ENCODE results near the gene C12orf57. TPM values are rescaled to one million over a fixed set of nuclear protein-coding genes. Genes with fewer than 3 reads are reported as not detected.

C12orf57 gene
- total and polyA plus RNA-seq, 2 of the 8 experiments (the other 6 are each of a cell fraction or from before 2014, with no cell fraction given) = 174 to 993 TPM

DNA sequence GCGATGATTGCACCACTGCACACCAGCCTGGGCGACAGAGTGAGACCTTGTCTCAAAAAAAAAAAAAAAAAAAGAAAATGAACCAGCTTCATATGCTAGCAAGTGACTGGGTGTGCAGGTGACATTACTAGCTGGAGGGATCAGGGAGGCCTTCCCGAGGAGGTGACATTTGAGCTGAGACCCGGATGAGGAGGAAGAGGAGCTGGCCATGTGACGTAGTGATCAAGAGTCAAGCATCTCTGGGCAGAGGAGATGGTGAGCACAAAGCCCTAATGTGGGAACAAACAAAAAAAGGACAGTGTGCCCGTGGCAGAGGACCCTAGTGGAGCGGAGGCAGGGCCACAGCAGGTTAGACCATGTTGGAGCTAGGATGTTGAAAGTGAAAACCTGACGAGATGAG, 3.8 kb downstream of the C12orf57 start (continued):
- TF ChIP-seq, protein P1, sequence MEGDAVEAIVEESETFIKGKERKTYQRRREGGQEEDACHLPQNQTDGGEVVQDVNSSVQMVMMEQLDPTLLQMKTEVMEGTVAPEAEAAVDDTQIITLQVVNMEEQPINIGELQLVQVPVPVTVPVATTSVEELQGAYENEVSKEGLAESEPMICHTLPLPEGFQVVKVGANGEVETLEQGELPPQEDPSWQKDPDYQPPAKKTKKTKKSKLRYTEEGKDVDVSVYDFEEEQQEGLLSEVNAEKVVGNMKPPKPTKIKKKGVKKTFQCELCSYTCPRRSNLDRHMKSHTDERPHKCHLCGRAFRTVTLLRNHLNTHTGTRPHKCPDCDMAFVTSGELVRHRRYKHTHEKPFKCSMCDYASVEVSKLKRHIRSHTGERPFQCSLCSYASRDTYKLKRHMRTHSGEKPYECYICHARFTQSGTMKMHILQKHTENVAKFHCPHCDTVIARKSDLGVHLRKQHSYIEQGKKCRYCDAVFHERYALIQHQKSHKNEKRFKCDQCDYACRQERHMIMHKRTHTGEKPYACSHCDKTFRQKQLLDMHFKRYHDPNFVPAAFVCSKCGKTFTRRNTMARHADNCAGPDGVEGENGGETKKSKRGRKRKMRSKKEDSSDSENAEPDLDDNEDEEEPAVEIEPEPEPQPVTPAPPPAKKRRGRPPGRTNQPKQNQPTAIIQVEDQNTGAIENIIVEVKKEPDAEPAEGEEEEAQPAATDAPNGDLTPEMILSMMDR (IDR thresholded peaks at IDR 0.05; ENCODE audit: control extremely low read depth in 1 of 3, insufficient read depth in 1 of 3, low read depth in 1 of 3, low read length in 3 of 3) = no peak
- TF ChIP-seq SP1 (IDR thresholded peaks at IDR 0.05; ENCODE audit: low read depth, low read length) = no peak
- TF ChIP-seq BACH1 (IDR thresholded peaks at IDR 0.05; ENCODE audit: low read length) = no peak
- no peak for TF ChIP-seq SIX5 (IDR thresholded peaks at IDR 0.05; ENCODE audit: low read depth, low read length)
- TF ChIP-seq RBBP5 (IDR thresholded peaks at IDR 0.05; ENCODE audit: borderline replicate concordance, low read depth, low read length) = no peak
- no peak for TF ChIP-seq GABPA (IDR thresholded peaks at IDR 0.05; ENCODE audit: borderline replicate concordance, insufficient read depth, low read length)

All from H1 (cell line).